Keratinocyte (primary cell): Measurements from ENCODE around the gene SYNJ2. TPM values are rescaled to one million over a fixed set of nuclear protein-coding genes. Genes with fewer than 3 reads are reported as not detected.

Source experiments
- DNase-seq: peaks from one replicate; pipeline ENCODE4 v3.0.0-alpha.2; 2011; ENCODE audit warnings: low read depth, missing footprints, low spot score
- FAIRE-seq: peaks from 2 replicates; lab custom pipeline; 2011; peaks lifted over from hg19 to GRCh38; lab: Jason Lieb, UNC
- H2AFZ ChIP-seq: 2 replicates; pipeline ENCODE4 v1.6.0; 2012; ENCODE audit warnings: low read length, control low read depth, inconsistent platforms; ENCODE audit not compliant: control insufficient read depth
- H3K27ac ChIP-seq: 2 replicates; pipeline ENCODE4 v1.5.1; 2011; ENCODE audit warnings: low read length; ENCODE audit not compliant: control insufficient read depth, insufficient read depth
- H3K27me3 ChIP-seq: 3 replicates; pipeline ENCODE4 v1.6.0; 2011; ENCODE audit warnings: low read length; ENCODE audit not compliant: control insufficient read depth, insufficient read depth; ENCODE audit errors: extremely low read depth
- H3K36me3 ChIP-seq, 2 experiments: 2 replicates in 1 of 2; 3 replicates in 1 of 2; pipeline ENCODE4 v1.5.1; 2011; ENCODE audit warnings: low read length in 2 of 2, mild to moderate bottlenecking in 1 of 2; ENCODE audit not compliant: control insufficient read depth in 2 of 2, insufficient read depth in 2 of 2; ENCODE audit errors: extremely low read depth in 1 of 2
- H3K4me1 ChIP-seq: 3 replicates; pipeline ENCODE4 v1.5.1; 2011; ENCODE audit warnings: low read length; ENCODE audit not compliant: control insufficient read depth, insufficient read depth; ENCODE audit errors: extremely low read depth
- H3K4me2 ChIP-seq: 3 replicates; pipeline ENCODE4 v1.6.0; 2011; ENCODE audit warnings: low read depth, low read length; ENCODE audit not compliant: control insufficient read depth, insufficient read depth; ENCODE audit errors: extremely low read depth
- H3K4me3 ChIP-seq, 3 experiments: fragments of 200-600 bp in 1 of 3; sonication (generic) in 1 of 3; 2 replicates in 2 of 3; 3 replicates in 1 of 3; pipeline ENCODE4 v1.5.1; 2011 to 2016; ENCODE audit warnings: low read length in 3 of 3, mild to moderate bottlenecking in 3 of 3, control low read depth in 2 of 3, inconsistent platforms in 1 of 3, low read depth in 1 of 3, mixed read lengths in 1 of 3, mixed run types in 1 of 3, moderate library complexity in 1 of 3; ENCODE audit not compliant: control insufficient read depth in 2 of 3, insufficient read depth in 2 of 3; ENCODE audit errors: extremely low read depth in 1 of 3
- H3K79me2 ChIP-seq: 2 replicates; pipeline ENCODE4 v1.6.0; 2012; ENCODE audit warnings: low read length; ENCODE audit not compliant: control insufficient read depth, insufficient read depth
- H3K9ac ChIP-seq: 3 replicates; pipeline ENCODE4 v1.6.0; 2011; ENCODE audit warnings: low read length; ENCODE audit not compliant: control insufficient read depth, insufficient read depth; ENCODE audit errors: extremely low read depth
- H3K9me1 ChIP-seq: 3 replicates; pipeline ENCODE4 v1.6.0; 2011; ENCODE audit warnings: low read length; ENCODE audit not compliant: control insufficient read depth, insufficient read depth; ENCODE audit errors: extremely low read depth
- H3K9me3 ChIP-seq: 2 replicates; pipeline ENCODE4 v1.5.1; 2012; ENCODE audit warnings: low read depth, low read length; ENCODE audit not compliant: control insufficient read depth
- H4K20me1 ChIP-seq: 3 replicates; pipeline ENCODE4 v1.6.0; 2011; ENCODE audit warnings: low read length; ENCODE audit not compliant: control insufficient read depth, insufficient read depth; ENCODE audit errors: extremely low read depth
- CTCF ChIP-seq, 3 experiments: IDR thresholded peaks in 1 of 3; conservative IDR thresholded peaks in 1 of 3; optimal IDR thresholded peaks in 1 of 3; 2 replicates in 2 of 3; 3 replicates in 1 of 3; pipeline versions ENCODE3 to v1.5.1; 2011; ENCODE audit warnings: low read length in 3 of 3, mild to moderate bottlenecking in 3 of 3, moderate library complexity in 2 of 3, control low read depth in 1 of 3, inconsistent platforms in 1 of 3; ENCODE audit not compliant: insufficient read depth in 2 of 3; ENCODE audit errors: extremely low read depth in 1 of 3
- EZH2 ChIP-seq: IDR thresholded peaks from one replicate; pipeline ENCODE4 v1.6.1; 2012; ENCODE audit warnings: inconsistent platforms, mild to moderate bottlenecking, low read length, moderate library complexity
- dilution Hi-C: fragments of 300-500 bp; cut with MboI; formaldehyde crosslinking; loops from one replicate; pipeline ENCODE4 v1.7.0; 2020; ENCODE audit warnings: low sequenced_read_pairs; ENCODE audit not compliant: extremely low pct_ligation_motif_present
- polyA plus RNA-seq, 5 experiments: library from polyadenylated mRNA; depleted of rRNA in 3 of 5; stranded (reverse) in 3 of 5; stranded (forward) in 1 of 5; unstranded in 1 of 5; fragments of >200 nt; gene quantifications; 1 replicate in 1 of 5; 2 replicates in 3 of 5; 3 replicates in 1 of 5; pipeline versions ENCODE4 v1.2.1 to v1.2.3, GENCODE V29; 2011 to 2012; ENCODE audit warnings: missing spikeins in 2 of 5, low read depth in 1 of 5, low replicate concordance in 1 of 5

Gene SYNJ2
- polyA plus RNA-seq, 1 donor (not counting 4 experiments of a cell fraction or from before 2014, with no cell fraction given), result 8.6 TPM

- peak; percentile 69 for FAIRE-seq
- H3K36me3 ChIP-seq, result peaks cover 4 to 22% of the 10 kb centered on the region in 2 experiments
- no peaks in the 10 kb centered on the region for H3K9me3 ChIP-seq
- H3K4me1 ChIP-seq, result peaks cover 29% of the 10 kb centered on the region
- no peak overlapping the region for H3K4me3 ChIP-seq
- no peak overlapping the region for H2AFZ ChIP-seq
- no peaks in the 10 kb centered on the region for H4K20me1 ChIP-seq
- H3K79me2 ChIP-seq, result no peaks in the 10 kb centered on the region
- TF ChIP-seq CTCF (optimal IDR thresholded peaks at IDR 0.05 in 1 of 3, IDR thresholded peaks at IDR 0.05 in 1 of 3, conservative IDR thresholded peaks at IDR 0.05 in 1 of 3; ENCODE audit: extremely low read depth in 1 of 3, insufficient read depth in 2 of 3, low read length in 3 of 3), result no peak
- no peak for TF ChIP-seq EZH2
- DNase-seq, result peak; percentile 36
- dilution Hi-C loops, result no loop called here
- H3K9me1 ChIP-seq, result no peaks in the 10 kb centered on the region
- peak overlapping the region; percentile 71 for H3K4me2 ChIP-seq
- no peak overlapping the region for H3K9ac ChIP-seq
- peak overlapping the region; percentile 82 for H3K27ac ChIP-seq
- H3K27me3 ChIP-seq, result no peaks in the 10 kb centered on the region
These were observed 88.1 kb downstream of the SYNJ2 start for GRCh38 chr6:158069800-158070195.

GRCh38 chr6:158070513-158070912 is 88.8 kb downstream of the SYNJ2 start:
- no peak for DNase-seq
- dilution Hi-C loops, result no loop called here
- H4K20me1 ChIP-seq, result no peaks in the 10 kb centered on the region
- no peak overlapping the region for H2AFZ ChIP-seq
- H3K4me2 ChIP-seq, result no peak overlapping the region
- no peaks in the 10 kb centered on the region for H3K9me3 ChIP-seq
- H3K36me3 ChIP-seq, result peaks cover 4 to 22% of the 10 kb centered on the region in 2 experiments
- H3K79me2 ChIP-seq, result no peaks in the 10 kb centered on the region
- peaks cover 29% of the 10 kb centered on the region for H3K4me1 ChIP-seq
- H3K27me3 ChIP-seq, result no peaks in the 10 kb centered on the region
- H3K4me3 ChIP-seq, result no peak overlapping the region
- no peak for FAIRE-seq
- H3K27ac ChIP-seq, result peak overlapping the region; percentile 43
- TF ChIP-seq EZH2 (no peak), CTCF (optimal IDR thresholded peaks at IDR 0.05 in 1 of 3, IDR thresholded peaks at IDR 0.05 in 1 of 3, conservative IDR thresholded peaks at IDR 0.05 in 1 of 3; ENCODE audit: extremely low read depth in 1 of 3, insufficient read depth in 2 of 3, low read length in 3 of 3) (no peak)
- H3K9ac ChIP-seq, result no peak overlapping the region
- H3K9me1 ChIP-seq, result no peaks in the 10 kb centered on the region
